GM08714 (cell line): ENCODE data around the gene TLK1.

Experiments
- H3K4me3 ChIP-seq: fragments of 200-500 bp; sonication (Bioruptor generic); 2 replicates; pipeline ENCODE4 v1.5.1; 2014; ENCODE audit warnings: mild to moderate bottlenecking, low read length, inconsistent platforms
- ZNF274 ChIP-seq: IDR thresholded peaks from 2 replicates; pipeline ENCODE4 v1.6.1; 2012; ENCODE audit warnings: mild to moderate bottlenecking, low read depth, low read length

TLK1 gene

GRCh38 chr2:171160119-171160955, at the start of gene TLK1:
TSS of gene TLK1 (minus strand) at chr2:171160893. CDS start at chr2:171160428, 465 bp downstream.
- TF ChIP-seq ZNF274: no peak
- H3K4me3 ChIP-seq: peak within 1 kb of the TSS; percentile 95

- peak overlapping the region; percentile 47; the same call in 1 of the 2 replicates for H3K4me3 ChIP-seq
- TF ChIP-seq ZNF274: no peak
These were observed 49.6 kb upstream of the TLK1 start for GRCh38 chr2:171210216-171210863.

- no peak overlapping the region for H3K4me3 ChIP-seq
- no peak for TF ChIP-seq ZNF274
These were observed 48.0 kb upstream of the TLK1 start for GRCh38 chr2:171208657-171209056.

DNA sequence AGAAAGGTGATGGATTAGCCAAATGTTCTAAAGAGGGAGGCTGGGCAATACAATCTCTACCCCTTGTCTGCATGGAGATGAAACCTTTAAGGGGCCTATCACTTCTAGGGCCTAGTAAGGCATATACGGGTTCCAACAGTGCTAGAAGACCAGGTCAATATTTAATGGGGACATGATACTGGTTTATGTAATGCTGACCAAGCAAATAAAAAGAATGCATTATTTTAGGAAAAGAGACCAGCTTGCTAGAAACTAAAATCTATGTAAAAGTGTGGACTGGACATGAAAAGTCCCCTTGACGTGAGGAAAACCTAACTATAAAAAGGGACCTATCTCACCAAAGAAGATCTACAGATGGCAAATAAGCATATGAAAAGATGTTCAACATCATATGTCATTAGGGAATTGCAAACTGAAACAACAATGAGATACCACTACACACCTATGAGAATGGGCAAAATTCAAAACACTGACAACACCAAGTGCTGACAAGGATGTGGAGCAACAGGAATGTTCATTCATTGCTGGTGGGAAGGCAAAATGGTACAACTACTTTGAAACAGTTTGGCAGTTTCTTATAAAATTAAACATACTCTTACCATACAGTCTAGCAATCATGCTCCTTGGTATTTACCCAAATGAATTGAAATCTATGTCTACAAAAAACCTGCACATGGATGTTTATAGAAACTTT, 45.9 kb upstream of the TLK1 start:
- H3K4me3 ChIP-seq: no peak overlapping the region
- TF ChIP-seq ZNF274: no peak

DNA sequence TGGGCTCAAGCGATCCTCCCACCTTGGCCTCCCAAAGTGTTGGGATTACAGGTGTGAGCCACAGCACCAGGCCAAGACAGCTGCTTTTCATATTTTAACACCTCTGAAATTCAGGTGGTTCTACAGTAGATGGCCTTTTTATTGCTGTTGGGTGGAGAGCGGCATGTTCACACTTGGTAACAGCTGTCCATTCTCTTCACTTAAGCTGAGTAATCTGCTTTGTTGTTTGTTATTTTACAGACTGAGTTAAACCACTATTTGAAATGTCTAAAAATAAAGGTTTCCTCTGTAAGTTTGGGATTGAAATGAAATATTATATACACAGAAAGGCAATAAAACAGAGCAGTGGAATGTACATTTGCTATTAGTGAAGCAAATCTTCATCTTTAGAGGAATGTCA, 44.9 kb upstream of the TLK1 start:
- no peak overlapping the region for H3K4me3 ChIP-seq
- no peak for TF ChIP-seq ZNF274

DNA sequence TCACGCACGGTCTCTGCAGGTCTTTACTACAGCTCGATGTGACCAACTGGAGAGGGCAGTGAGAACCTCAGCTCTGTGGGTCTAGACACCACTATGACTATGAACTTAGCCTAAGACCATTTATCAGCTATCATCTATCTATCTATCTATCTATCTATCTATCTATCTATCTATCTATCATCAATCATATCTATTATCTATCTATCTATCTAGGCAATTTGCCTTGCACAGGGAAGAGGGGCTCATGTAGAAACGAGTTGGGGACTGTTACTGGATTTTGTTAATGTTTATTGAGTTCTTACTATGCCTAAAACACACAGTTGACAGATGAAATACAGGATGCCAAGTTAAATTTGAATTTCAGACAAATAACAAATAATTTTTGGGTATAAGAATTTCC, 41.1 kb upstream of the TLK1 start:
- TF ChIP-seq ZNF274: no peak
- no peak overlapping the region for H3K4me3 ChIP-seq

DNA sequence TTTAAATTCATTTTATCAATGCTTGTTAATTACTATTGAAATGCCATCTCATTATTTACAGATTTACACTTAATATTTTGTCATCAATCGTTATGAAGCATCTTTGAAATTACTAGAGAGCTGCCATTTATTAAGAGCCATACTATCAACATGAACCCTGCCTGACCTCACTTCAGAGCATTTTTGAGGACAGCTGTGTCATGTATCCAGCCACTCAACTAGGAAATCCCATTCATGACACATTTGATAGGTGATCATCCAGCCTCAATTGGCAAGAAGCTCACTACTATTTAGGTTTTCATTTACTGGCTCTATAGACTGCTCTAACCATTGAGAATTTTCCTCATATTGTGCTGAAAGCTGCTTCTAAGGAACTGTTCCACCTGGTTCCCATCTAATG, 40.6 kb upstream of the TLK1 start:
- H3K4me3 ChIP-seq: no peak overlapping the region

GRCh38 chr2:171200469-171200868, 39.8 kb upstream of the TLK1 start:
- H3K4me3 ChIP-seq: no peak overlapping the region
- no peak for TF ChIP-seq ZNF274

More for the DNA sequence above, 40.6 kb upstream of the TLK1 start:
- TF ChIP-seq ZNF274: no peak

GRCh38 chr2:171191021-171191420, 30.3 kb upstream of the TLK1 start:
- TF ChIP-seq ZNF274: no peak
- no peak overlapping the region for H3K4me3 ChIP-seq

DNA sequence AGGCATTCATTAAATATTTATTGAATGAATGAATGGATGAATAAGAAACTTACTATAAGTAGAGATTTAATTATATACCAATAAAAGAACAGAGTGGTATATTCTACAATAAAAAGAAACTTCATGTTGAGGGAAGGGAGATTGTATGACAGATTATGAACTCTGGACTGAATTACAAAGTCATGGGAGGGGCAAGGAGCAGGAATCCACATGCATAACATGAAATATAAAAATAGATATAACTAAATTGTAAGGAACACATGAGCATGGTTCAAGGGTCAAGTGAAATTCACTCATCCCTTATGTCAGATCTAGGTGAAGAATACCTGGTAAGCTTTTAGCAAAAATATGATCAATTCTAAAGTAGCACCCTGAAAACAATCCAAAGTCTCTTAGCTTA, 27.1 kb upstream of the TLK1 start:
- no peak for TF ChIP-seq ZNF274
- H3K4me3 ChIP-seq: no peak overlapping the region

DNA sequence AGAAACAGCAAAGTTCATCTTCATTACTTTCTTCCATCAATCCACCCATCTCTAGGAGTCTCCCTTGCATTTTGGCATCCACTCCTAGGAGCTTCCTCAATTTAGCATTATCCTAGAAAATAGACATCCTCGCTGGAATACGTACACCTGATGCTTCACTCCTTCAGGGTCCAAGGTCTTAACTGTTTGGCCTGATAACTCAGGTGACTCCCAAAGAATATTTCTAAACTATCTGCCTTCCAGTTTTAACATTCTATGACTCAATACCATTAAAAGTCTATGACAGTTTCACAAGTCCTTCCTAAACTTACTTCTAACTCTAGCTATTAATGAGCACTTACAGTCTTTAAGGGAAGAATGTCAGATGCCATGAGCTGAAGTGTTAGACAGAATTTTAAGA, 26.5 kb upstream of the TLK1 start:
- TF ChIP-seq ZNF274: no peak
- no peak overlapping the region for H3K4me3 ChIP-seq

DNA sequence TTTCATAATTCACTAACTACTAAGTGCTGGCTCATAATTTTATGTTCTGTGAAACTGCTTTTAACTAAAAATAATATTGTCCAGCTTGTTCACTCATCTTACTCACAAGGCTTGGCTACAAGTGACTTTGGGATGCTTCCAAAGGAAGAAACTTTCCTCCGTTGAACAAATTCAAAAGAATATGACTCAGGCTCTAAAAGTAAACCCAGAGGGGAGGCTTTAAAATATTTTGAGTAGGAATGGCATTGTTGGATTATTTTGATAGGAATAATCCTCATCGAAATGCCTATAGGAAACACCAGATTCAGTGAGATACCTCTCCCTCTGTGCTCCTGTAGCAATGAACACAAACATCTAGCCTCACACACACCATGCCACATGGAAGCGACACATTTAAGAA, 25.2 kb upstream of the TLK1 start:
- TF ChIP-seq ZNF274: no peak

GRCh38 chr2:171185165-171185818, 24.6 kb upstream of the TLK1 start:
- H3K4me3 ChIP-seq: no peak overlapping the region
- no peak for TF ChIP-seq ZNF274

More for the DNA sequence above, 25.2 kb upstream of the TLK1 start:
- no peak overlapping the region for H3K4me3 ChIP-seq
